Central memory CD4-positive, alpha-beta T cell (primary cell): ENCODE results near the gene TMEM121.
"Not testable (repeated sequence)": the region's sequence is repeated elsewhere in the genome, so short reads cannot be mapped to it uniquely, and the experiment has no call there.

Experiments
- DNase-seq: peaks from one replicate; pipeline ENCODE4 v3.0.0; 2022

Gene TMEM121

GRCh38 chr14:105528586-105529318, 2.4 kb downstream of the TMEM121 start:
- no peak for DNase-seq

DNA sequence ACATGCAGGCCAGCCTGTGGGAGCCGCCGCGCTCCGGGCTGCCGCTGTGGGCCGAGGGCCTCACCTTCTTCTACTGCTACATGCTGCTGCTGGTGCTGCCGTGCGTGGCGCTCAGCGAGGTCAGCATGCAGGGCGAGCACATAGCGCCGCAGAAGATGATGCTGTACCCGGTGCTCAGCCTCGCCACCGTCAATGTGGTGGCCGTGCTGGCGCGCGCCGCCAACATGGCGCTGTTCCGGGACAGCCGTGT, 2.9 kb downstream of the TMEM121 start:
- no peak for DNase-seq

- DNase-seq: peak; percentile 42
These were observed 3.3 kb downstream of the TMEM121 start for GRCh38 chr14:105529569-105530284.

- no peak for DNase-seq
These were observed 4.1 kb downstream of the TMEM121 start for GRCh38 chr14:105530285-105531087.

DNA sequence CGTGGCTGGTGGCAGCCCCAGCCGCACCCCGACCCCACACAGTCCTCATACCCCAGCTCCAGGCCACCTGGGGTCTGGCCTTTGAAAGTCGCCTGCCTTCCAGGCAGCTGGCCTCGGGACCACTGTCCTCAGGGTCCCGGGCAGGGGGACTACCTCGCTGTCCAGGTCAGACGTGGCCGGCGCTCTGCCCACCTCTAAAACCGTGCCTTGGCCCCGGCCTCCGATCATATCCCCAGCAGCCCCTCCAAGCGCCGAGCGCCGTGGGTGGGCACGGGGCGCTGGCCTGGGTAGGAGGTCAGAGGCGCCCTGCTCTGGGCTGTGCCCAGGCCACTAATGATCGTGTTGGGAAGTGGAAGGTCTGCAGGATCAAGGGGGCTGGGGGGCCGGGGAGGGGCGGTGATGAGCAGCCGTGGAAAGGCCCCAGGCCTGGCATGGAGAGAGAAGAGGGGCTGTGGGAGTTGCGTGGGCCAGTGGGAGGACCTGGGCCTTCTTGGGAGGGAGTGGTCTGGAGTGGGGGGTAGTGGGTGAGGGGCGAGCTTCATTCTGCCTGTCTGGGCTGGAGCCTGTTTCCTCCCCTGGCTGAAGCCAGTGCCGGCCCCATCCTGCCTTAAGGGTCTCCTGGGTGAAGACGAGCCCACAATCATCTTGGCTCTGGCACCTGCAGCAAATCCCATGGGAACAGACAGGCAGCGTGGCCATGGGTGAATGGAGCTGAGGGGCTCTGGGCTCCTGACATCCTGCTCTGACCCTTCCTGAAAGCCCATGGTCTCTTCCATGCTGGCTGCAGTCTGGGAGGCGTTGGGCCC, 4.9 kb downstream of the TMEM121 start:
- no peak for DNase-seq

DNA sequence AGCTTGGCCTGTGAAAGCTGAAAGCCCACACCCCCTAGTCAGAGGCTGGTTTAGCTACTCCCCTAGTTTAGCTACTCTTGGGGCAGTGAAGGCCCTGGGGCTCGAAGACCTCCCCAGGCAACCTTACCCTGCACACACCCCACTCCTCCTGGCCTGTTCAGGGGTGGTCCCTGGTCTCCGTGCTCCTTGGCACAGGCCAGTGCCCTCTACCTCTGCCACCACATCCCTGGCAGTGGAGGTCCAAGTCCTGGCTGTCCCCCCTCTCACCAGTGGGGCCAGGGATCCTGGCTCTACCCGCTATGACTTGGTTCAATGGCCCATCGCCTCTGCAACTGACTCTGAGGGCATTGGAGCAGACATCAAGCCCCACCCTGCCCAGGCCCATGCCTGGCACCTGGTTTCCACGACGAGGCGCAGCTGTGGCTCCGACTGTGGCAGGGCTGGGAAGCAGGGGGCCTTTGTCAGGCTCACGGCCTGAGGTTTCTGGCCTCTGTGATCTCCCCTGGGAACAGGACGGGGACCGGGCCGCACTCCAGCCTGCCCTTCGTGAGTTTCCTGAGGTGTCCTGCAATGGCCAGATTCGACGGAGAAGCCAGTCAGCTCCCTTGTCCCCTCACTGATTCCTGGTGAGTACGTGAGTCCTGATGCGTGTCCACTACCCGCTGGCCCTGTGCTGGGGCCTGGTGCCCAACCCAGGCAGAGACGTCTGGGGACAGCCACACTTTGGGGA, 5.7 kb downstream of the TMEM121 start:
- DNase-seq: no peak

DNA sequence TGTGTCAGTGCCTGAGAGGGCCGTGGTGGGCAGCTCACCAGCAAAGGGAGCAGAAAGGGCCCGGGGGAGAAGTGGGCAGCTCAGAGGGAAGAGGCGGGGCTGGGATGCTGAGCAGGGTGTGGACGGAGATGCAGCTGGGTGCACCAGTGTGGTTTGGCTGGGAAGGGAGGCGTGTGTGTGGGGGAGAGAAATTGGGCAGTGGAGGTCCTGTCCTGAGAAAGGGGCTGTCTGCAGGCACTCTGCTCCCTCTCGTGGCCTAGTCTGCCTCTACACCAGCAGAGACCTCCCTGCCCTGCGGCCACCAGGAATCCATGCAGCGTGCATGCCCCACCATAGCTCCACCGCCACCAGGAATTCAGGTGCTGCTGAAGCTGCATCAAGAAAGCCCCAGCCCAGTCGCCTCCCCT, 6.4 kb downstream of the TMEM121 start:
- no peak for DNase-seq

GRCh38 chr14:105533391-105533790, 7.0 kb downstream of the TMEM121 start:
- DNase-seq: no peak

- no peak for DNase-seq
These were observed 7.6 kb downstream of the TMEM121 start for GRCh38 chr14:105533811-105534498.

DNA sequence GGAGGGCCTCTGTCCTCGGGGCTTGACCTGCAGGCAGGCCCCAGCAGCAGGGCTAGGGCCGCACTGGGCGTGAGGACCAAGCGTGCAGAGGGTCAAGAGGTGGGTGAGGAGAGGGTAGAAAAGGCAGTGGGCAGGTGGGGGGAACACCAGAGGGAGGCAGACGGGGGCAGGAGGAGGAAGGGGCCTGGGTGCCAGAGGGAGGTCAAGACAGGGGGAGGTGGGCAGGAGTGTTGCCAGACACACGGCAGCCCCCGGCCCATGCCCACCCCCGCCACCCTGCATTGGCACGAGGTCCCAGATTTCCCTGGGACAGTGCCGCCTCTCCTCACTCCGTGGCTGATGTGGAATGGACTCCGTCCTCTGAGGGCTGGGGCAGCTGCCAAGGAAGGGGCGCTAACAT, 8.2 kb downstream of the TMEM121 start:
- no peak for DNase-seq

DNA sequence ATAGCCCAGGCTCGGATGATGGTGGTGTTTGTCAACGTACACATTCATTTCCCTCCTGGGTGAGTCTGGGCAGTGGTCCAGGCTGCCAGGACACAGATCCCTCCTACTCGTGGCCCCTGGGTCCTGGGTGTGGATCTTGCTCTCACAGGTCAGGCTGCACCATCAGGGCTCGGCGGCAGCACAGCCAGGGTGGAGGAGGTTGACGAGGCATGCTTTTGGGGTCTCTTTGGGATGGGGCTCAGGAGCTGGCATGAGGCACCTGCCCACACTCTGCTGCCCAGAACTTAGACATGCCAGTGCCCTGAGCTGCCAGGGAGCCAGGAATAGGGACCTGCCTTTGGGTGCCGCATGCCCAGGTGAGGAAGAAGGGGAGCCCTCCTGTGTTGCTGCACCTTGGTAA, 9.7 kb downstream of the TMEM121 start:
- no peak for DNase-seq

DNA sequence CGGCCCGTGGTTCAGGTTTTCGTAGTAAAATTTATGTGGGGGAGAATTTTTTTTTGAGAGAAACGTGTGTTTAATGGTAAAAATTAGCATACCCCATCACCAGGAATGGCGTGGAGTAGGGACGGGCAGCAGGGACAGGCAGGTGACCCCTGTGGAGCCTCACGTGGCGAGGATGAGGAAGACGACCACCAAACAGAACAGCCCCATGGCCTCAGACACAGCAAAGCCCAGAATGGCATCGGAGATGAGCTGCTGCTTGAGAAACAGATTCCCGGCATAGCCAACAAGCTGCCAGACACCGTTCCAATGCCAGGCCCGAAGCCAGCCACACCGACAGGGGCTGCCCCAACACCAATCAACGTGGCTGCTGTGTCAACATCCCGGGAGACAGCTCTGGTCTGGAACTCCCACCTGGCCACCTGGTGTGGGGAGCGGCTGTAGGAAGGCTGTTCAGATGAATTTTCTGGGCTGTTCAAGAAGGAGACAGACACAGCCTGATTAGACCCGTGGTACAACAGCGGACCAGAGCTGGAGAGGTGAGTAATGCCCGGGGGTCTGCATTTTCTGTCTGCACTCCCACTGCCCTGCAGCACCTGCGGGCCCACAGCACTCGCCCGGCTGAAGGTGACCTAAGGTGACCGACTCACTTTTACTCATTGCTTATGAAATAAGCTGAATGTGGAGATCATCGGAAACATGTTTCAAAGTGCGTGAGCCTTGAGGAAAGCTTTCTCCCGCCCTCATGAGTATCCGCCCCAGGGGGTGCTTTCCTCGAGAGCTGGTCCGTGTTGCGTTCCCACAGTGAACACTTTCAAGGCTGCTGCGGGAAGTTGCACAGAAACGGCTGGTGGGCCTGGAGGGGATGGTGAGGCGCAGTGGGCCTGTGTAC, 10.6 kb downstream of the TMEM121 start:
- no peak for DNase-seq

DNA sequence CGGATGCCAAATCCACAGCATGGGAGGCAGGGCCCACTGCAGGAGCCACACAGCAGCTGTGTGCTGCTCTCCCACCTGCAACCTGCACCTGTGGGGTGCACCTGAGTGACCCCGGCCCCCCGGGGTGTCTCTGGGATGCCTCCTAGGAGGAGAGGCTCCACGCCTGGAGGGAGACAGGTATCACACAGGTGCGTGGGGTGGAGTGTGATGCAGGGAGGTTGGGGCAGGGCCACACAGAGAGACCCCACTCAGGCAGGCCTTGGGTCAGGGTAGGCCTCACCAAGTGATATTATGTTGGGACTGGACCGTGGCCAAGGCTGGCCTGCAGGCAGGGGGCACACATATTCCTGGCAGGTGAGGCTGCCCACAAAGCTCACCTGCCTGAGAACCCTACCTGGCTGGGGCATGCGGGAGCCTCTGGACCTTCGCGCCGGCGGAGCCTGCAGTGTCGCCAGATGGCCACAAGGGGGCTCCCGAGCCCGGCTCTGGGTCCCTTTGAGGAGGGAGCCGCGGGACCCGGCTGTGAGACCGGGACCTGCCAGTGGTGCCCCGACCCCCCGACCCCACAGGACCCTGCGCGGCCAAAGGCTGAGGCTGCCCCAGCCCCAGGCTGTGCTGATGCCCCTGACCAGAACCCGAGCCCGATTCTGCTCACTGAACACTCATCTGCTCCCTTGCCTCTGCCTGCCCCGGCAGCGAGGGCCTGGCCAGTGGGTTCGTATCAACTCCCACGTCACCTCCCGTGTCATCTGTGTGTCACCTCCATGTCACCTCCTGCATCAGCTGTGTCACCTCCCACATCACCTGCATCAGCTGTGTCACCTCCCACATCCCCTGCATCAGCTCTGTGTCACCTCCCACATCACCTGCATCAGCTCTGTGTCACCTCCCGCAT, 11.4 kb downstream of the TMEM121 start:
- DNase-seq: peak; percentile 54

DNA sequence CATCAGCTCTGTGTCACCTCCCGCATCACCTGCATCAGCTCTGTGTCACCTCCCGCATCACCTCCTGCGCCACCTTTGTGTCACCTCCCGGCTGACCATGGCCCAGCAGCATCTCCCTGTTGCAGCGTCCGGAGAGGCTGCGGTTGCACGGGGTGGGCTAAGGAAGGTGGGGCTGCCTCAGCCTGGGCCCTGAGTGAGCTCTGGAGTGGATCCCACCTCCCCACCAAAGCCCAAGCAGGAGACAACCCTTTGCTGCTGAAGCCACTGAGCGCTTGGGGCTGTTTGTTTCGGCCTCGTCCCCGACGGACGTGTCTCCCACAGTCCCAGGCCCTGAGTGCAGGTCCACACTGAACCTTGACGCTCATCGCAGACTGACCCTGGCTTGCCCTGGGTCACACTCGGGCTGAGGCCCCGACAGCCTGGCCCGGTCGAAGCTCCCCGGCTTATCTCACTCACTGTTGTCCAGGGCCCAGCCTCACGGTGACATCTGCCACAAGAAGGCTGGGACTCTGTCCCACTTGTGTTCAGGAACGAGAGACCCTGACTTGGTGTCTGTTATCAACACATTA, 12.2 kb downstream of the TMEM121 start:
- DNase-seq: no peak

- DNase-seq: no peak
These were observed 14.4 kb downstream of the TMEM121 start for GRCh38 chr14:105540811-105541210.

DNA sequence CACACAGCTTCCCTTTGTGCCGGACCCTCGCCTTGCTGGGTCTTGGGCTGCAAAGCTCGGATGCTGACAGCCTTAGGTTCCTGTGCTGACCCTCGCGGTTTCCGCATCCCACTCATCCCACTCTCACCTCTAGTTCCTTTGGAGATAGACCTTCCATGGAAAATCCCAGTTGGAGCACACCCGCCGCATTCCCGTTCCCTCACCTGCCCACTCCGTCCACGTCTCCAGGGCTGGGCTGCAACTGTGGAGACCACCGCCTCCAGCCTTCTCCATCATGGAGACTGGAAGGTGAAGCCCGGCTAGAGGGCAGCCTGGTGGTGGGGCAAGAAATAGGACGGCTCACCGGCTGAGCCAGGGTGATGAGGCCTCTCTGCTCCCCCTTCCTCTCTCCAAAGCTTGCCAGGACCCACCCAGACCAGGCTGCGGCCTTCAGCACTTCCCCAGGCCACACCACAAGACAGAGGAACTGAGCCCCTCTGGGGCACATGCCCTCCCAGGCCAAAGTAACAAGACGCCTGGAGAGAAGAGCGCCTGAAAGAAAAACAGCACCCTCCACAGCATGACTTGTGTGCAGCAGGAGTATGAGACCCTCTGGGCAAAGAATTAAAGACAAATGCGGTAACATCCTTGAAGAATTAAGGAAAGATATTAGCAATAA, 15.0 kb downstream of the TMEM121 start:
- no peak for DNase-seq

DNA sequence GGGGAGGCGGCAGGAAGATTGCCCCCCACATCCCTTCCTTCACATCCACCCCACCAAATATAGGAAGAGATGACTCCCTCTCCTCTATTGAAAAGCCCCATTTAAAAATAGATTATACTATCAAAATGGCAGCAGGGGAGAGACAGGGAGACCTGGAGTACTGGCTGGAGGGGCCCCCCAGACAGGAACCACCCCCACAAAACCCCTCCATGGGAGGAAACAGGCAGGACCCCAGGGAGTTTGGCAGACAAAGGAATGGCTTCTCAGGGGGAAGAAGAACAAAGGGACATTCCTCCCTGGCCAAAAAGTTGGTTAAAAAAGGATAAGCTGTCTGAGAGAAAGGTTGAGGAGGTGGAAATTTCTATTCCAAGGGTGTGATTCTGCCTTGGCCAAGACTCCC, 19.3 kb downstream of the TMEM121 start:
- DNase-seq: not testable (repeated sequence)

GRCh38 chr14:105546410-105546809, 20.0 kb downstream of the TMEM121 start:
- not testable (repeated sequence) for DNase-seq

DNA sequence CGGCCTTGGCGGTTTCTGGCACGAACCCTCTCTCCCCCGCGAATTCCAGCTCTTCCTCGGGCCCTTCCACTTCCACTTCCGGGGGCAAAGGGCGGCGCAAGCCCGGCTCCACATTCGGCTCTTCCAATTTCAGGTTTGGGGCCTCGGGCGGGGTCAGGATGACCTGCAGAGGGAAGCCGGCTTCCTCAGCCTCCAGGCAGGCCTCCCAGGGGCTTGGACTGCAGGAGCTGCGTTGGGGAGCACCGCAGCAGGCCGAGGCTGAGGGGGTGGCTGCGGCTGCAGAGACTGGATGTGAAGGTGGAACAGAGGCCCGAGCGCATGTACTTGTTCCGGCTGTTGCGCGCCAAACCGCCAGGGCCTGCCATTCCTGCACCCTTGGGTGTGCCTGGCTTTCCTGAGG, 20.7 kb downstream of the TMEM121 start:
- not testable (repeated sequence) for DNase-seq
